NB4 (cell line): ENCODE results near the gene TSPAN5.
A peak's percentile ranks its signal among the peaks of the same experiment; 100 is the strongest.
"Not testable (repeated sequence)": the region's sequence is repeated elsewhere in the genome, so short reads cannot be mapped to it uniquely, and the experiment has no call there.

Source experiments
- DNase-seq: peaks from one replicate; pipeline ENCODE4 v3.0.0; 2010; ENCODE audit warnings: low read depth
- H3K4me3 ChIP-seq: one replicate; pipeline ENCODE4 v1.5.1; 2011; ENCODE audit warnings: mild to moderate bottlenecking, low read depth, low read length, moderate library complexity
- MYC ChIP-seq: IDR thresholded peaks from 2 replicates; pipeline ENCODE4 v1.6.1; 2011; ENCODE audit warnings: low read depth, low read length
- POLR2A ChIP-seq: IDR thresholded peaks from 2 replicates; pipeline ENCODE4 v1.6.1; 2011; ENCODE audit warnings: mild to moderate bottlenecking; ENCODE audit not compliant: insufficient read length; ENCODE audit errors: extremely low read depth
- TF ChIP-seq, protein P1 (sequence below): IDR thresholded peaks from 2 replicates; pipeline ENCODE4 v1.6.1; 2011; ENCODE audit warnings: low read depth, low read length
- TF ChIP-seq, protein P2 (sequence below): IDR thresholded peaks from one replicate; pipeline ENCODE4 v1.5.1; 2012; ENCODE audit warnings: low read depth, low read length

The TSPAN5 gene

GRCh38 chr4:98482847-98483806 lies 175.3 kb downstream of the TSPAN5 start:
- TF ChIP-seq, protein P1, sequence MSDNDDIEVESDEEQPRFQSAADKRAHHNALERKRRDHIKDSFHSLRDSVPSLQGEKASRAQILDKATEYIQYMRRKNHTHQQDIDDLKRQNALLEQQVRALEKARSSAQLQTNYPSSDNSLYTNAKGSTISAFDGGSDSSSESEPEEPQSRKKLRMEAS = no peak
- TF ChIP-seq, protein P2, sequence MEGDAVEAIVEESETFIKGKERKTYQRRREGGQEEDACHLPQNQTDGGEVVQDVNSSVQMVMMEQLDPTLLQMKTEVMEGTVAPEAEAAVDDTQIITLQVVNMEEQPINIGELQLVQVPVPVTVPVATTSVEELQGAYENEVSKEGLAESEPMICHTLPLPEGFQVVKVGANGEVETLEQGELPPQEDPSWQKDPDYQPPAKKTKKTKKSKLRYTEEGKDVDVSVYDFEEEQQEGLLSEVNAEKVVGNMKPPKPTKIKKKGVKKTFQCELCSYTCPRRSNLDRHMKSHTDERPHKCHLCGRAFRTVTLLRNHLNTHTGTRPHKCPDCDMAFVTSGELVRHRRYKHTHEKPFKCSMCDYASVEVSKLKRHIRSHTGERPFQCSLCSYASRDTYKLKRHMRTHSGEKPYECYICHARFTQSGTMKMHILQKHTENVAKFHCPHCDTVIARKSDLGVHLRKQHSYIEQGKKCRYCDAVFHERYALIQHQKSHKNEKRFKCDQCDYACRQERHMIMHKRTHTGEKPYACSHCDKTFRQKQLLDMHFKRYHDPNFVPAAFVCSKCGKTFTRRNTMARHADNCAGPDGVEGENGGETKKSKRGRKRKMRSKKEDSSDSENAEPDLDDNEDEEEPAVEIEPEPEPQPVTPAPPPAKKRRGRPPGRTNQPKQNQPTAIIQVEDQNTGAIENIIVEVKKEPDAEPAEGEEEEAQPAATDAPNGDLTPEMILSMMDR = no peak
- TF ChIP-seq MYC (no peak), POLR2A (no peak)
- no peak for DNase-seq
- H3K4me3 ChIP-seq = no peak overlapping the region

DNA sequence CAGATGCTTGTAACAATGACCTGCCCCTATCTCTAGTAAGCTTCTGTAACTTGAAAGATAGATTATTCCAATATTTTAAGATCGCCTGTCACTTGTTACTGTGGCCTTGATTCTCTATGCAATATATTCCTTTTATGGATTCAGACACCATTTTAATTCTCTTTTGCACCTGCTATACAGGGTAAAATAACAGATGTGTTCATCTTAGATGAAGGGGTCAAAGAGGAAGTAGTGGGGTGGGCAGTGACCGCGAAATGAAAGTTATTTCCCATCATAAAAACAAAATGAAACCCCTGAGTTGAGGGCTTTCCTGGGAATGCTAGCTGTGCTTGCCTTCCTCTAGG lies 175.9 kb downstream of the TSPAN5 start:
- TF ChIP-seq, protein P2 = no peak
- TF ChIP-seq, protein P1 = no peak
- no peak for TF ChIP-seq POLR2A
- TF ChIP-seq MYC = no peak
- no peak for DNase-seq
- H3K4me3 ChIP-seq = no peak overlapping the region

DNA sequence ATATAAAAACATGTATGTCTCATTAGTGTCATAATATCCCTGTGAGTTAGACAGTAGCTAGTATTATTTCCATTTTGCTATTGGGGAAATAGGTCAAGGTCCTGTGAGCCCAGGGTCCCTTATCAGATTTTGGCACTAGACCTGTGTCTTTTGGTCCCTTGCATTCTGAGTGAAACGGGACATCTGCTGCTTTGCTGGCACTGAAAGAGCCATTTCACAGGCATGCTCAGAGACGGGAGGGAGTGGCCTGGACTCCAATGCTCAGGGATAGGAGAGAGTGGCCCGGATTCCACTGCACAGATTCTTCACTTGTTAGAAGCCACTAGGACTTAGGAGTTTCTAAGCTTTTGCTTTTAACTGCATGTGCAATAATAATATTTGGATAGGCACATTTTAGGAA lies 177.2 kb downstream of the TSPAN5 start:
- TF ChIP-seq POLR2A (no peak), MYC (no peak)
- TF ChIP-seq, protein P1 = no peak
- TF ChIP-seq, protein P2 = no peak
- no peak for DNase-seq
- no peak overlapping the region for H3K4me3 ChIP-seq

GRCh38 chr4:98480535-98480934 lies 177.9 kb downstream of the TSPAN5 start:
- no peak overlapping the region for H3K4me3 ChIP-seq
- no peak for DNase-seq
- TF ChIP-seq, protein P2 = no peak
- TF ChIP-seq POLR2A (no peak), MYC (no peak)
- TF ChIP-seq, protein P1 = no peak

DNA sequence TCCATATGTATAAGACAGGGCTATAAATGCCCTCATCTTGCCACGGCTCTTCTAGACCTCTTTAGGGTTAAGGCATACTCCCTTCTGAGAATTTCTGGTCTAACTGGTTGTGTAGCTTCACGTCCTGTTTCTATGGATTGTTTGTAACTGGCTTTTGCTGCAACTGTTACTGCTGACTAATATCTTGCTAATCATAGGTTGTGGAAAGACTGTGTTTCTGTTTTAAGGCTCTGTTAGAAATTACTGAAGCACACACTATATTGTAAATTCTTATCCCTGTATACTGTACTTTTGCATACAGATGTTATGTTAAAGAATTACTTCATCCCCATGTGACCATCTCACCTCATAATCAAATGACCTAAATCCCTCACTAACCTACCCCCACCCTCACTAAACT lies 178.8 kb downstream of the TSPAN5 start:
- H3K4me3 ChIP-seq, DNase-seq: not testable (repeated sequence)

DNA sequence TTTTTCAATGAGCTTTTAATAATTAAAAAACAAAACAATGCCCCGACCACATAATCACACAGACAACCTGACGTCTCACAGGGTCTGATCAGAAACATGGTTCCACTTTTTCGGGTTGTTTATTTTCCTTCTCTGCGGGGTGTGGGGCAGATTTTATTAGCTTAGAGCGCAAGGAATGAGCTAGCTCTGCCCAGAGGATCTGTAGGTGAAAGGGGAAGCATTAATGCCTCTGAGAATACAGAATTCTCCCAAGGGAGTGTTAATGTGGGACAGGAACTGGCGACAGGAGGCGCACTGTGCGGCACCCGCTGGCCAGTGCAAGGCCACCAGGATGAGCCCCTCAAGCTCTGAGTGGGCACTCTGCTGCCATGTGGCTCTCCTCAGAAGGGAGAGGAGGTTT lies 181.5 kb downstream of the TSPAN5 start:
- peak overlapping the region; percentile 36 for H3K4me3 ChIP-seq
- peak; percentile 85 for DNase-seq
- TF ChIP-seq, protein P1 = 0 out of 2 replicates have a peak, but pooled peaks have one; percentile 24
- no peak for TF ChIP-seq POLR2A
- TF ChIP-seq, protein P2 = peak; percentile 16
